ENCODE results near the gene RITA1.
"Not testable (repeated sequence)": the region's sequence is repeated elsewhere in the genome, so short reads cannot be mapped to it uniquely, and the experiment has no call there.

The RITA1 gene

GRCh38 chr12:113204804-113205203 is 19.3 kb downstream of the RITA1 start:
- DNase-seq: no peak

GRCh38 chr12:113206802-113207201 is 21.3 kb downstream of the RITA1 start:
- not testable (repeated sequence) for DNase-seq

- DNase-seq: no peak
Measured at GRCh38 chr12:113207613-113208040, 22.1 kb downstream of the RITA1 start.

GRCh38 chr12:113208041-113208934 is 22.8 kb downstream of the RITA1 start:
- DNase-seq: no peak

- no peak for DNase-seq
Measured at GRCh38 chr12:113211160-113211559, 25.6 kb downstream of the RITA1 start.

- no peak for DNase-seq
Measured at GRCh38 chr12:113214895-113215400, 29.4 kb downstream of the RITA1 start.

GRCh38 chr12:113216027-113216426 is 30.5 kb downstream of the RITA1 start:
- DNase-seq: no peak

GRCh38 chr12:113220593-113221180 is 35.2 kb downstream of the RITA1 start:
- DNase-seq: no peak

GRCh38 chr12:113221181-113221996 is 35.9 kb downstream of the RITA1 start, which contains the start of gene TPCN1:
Gene TPCN1 (plus strand): TSS chr12:113221464. CDS start chr12:113226853, 5,389 bp downstream.
- DNase-seq: peak; percentile 98

GRCh38 chr12:113221997-113222729 is 36.6 kb downstream of the RITA1 start:
- no peak for DNase-seq

- peak; percentile 11 for DNase-seq
Measured at GRCh38 chr12:113222730-113223531, 37.4 kb downstream of the RITA1 start.

- DNase-seq: no peak
Measured at GRCh38 chr12:113224955-113225354, 39.4 kb downstream of the RITA1 start.

GRCh38 chr12:113226696-113227568 is 41.4 kb downstream of the RITA1 start:
- DNase-seq: no peak

- no peak for DNase-seq
Measured at GRCh38 chr12:113227686-113228391, 42.3 kb downstream of the RITA1 start.

- DNase-seq: no peak
Measured at GRCh38 chr12:113228394-113229028, 43.0 kb downstream of the RITA1 start.

- DNase-seq: no peak
Measured at GRCh38 chr12:113230315-113231234, 45.1 kb downstream of the RITA1 start.

GRCh38 chr12:113231235-113232088 is 45.9 kb downstream of the RITA1 start:
- DNase-seq: no peak

Measured in NCI-H1694 treated with DMSO at 0.1 percent for 48 hours (cell line).